ENCODE data around the gene AK9.
A peak's percentile ranks its signal among the peaks of the same experiment; 100 is the strongest.
"Not testable (repeated sequence)": the region's sequence is repeated elsewhere in the genome, so short reads cannot be mapped to it uniquely, and the experiment has no call there.

The AK9 gene

DNA sequence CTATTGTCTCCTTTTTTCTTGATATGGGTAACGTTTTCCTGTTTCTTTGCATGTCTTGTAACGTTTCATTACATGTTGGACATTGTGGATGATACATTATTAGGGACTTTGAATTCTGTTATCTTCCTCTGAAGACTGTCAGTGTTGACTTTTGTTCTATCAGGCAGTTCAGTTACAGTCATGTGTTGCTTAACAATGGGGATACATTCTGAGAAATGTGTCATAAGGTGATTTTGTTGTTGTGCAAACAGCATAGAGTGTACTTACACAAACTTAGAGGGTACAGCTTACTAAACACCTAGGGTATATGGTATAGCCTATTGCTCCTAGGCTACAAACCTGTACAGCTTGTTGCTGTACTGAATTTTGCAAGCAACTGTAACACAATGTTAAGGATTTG is 64.7 kb downstream of the AK9 start:
- no peak for DNase-seq (ENCODE audit: low read depth in 3 of 3)

DNA sequence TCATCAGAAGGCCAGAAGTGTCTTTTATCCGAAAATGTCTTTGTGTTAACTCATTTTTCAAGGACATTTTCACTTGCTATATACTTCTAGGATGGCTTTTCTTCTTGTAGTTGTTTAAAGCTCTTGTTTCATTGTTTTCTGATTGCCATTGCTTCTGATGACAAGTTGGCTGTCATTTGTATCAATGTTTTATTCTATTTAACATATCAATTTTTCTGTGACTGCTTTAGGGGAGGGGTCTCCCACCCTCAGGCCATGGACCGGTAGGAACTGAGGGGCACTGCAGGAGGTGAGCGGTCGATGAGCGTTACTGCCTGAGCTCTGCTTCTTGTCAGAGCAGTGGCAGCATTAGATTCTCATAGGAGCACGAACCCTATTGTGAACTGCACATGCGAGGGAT is 65.8 kb downstream of the AK9 start:
- DNase-seq (ENCODE audit: low read depth in 3 of 3): no peak

DNA sequence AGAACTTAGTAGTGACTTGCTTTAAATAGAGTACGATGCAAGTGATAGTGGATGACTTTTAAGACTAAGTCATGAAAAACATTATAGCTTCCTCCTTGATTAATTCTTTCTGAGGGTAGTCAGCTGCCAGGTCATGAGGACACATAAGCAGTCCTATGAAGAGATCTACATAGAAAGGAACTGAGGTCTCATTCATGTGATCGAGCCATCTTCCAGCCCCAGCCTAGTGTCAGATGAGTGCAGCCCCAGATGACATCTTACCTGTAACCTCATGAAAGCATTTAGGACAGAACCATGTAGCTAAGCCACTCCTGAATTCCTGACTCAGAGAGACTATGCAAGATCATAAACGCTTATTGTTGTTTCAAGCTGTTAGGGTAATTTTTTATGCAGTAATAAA is 67.7 kb downstream of the AK9 start:
- DNase-seq (ENCODE audit: low read depth in 3 of 3): no peak

DNA sequence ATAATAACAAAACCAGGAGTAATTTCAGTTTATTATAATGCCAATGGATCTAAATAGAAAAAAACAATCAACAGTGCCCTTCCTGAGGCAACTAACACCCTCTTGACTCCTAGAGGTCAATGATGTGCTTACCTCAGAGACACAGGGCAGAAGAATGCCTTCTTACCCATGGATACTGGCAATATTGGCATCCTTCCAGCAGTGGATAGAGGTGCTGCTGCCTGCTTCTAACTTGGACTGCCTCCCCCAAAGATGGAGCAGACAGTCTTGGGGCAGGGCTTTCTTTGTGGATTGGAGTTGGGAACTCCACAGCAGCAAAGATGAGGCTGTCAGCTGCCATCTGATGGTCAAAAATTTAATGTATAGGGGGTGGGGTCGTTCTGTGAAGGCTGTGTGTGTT is 78.7 kb downstream of the AK9 start:
- no peak for DNase-seq (ENCODE audit: low read depth in 3 of 3)

DNA sequence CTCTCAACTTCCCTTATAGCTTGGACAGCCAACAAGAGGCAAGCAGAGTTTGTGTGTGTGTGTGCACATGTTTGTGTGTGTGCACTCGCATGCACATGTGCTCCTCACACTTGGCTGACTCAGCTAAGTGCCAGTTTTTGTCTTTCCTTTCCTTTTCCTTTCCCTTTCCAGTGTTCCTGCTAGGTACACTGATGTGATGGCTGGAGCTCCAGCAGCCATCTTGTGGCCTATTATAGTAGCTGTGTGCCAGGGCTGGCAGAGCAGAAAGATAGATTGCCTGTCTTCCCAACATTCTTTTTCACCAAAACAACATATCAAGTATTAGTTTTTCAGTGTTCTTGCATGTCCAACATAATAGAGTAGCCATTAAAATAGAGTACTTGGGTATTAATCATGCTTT is 79.5 kb downstream of the AK9 start:
- DNase-seq (ENCODE audit: low read depth in 3 of 3): no peak

DNA sequence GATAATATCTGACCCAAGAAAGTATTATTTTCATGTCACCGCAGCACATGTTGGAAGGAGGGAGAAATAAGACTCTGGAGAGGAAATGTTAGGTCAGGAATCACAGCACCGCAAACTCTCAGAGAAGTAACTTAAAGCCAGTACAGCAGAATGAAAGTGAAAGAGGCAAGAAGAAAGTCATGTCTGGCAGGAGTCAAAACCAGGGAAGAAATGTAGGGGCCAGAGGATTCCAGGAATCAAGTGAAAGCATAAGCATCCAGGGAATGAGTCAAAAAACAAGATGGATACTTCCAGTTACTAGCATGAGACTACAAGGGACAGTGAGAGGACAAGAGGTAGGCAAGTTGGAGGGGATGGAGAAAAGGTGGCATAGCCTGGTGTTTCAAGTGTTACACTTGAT is 80.4 kb downstream of the AK9 start:
- no peak for DNase-seq (ENCODE audit: low read depth in 3 of 3)

DNA sequence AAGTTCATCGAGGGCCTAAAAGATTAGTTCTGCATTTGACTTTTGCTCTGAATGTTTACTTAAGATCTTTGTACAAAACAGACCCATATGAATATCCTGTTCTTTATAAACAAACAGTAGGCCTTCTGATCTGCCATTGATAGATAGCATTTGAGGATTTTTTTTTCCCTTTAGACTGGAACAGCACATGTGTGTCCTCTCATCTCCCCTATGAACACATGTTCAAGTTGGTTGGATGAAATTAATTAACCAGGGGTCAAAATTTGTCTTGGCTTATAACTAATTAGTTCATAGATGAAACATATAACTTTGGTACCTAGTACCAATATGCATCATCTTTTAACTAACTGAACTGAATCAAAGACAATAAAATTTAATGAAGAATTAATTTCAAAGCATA is 81.3 kb downstream of the AK9 start:
- DNase-seq (ENCODE audit: low read depth in 3 of 3): no peak

DNA sequence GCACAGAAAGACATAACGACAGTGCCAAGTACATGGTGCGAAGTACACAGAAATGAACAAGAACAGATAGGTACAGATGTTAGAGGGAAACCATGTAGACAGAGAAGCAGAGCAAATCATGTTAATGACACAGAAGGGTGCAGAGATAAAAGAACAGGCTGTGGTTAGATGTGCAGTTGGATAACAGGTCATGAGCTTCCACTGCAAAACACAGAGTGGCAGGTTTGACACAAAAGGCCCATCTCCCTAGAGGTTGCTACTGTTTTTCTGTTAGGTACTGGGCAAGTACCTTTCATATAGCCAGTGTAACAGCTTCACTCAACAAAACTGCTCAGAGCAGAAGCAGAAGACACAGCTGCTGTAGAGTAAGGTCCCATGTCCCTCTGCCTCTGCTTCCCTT is 84.6 kb downstream of the AK9 start:
- DNase-seq (ENCODE audit: low read depth in 3 of 3): no peak

DNA sequence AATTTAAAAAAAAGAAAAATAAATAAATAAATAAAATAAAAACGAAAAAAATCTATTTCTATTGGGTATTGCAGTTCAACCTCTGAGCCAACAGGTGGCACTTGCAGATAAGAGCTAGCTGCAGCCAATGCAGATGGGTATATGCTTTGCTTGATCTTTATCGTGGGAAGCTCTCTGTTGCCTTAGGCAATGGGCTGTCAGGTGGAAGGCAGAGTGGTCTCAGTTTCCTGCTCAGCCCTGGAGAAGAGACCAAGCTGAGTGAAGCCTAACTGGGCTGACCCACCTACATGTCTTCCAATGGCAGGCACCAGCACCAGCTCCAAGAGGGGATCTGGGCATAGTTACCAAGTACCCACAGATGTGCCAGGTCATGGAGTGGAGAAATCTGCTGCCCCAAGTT is 95.0 kb downstream of the AK9 start:
- peak in 1 of 3 experiments; percentile 2 for DNase-seq (ENCODE audit: low read depth in 3 of 3)

DNA sequence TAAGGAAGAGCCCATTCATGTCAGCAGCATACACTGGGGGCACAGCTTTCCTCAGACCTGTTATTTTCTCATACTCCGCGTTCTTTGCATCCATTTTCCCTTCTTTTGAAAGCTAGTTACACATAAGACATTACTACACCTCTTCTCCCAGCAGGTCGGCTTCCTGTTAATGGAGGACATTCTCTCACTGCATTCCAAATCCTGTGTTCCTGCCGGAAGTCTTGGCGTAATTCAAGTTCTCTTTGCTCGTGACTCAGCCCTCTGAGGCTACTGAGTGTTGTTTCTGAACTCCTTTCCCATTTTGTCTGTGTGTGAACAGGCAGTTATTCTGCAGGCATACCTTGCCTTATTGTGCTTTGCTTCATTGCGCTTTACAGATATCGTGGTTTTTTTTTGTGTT is 110.5 kb downstream of the AK9 start:
- no peak for DNase-seq (ENCODE audit: low read depth in 3 of 3)

DNA sequence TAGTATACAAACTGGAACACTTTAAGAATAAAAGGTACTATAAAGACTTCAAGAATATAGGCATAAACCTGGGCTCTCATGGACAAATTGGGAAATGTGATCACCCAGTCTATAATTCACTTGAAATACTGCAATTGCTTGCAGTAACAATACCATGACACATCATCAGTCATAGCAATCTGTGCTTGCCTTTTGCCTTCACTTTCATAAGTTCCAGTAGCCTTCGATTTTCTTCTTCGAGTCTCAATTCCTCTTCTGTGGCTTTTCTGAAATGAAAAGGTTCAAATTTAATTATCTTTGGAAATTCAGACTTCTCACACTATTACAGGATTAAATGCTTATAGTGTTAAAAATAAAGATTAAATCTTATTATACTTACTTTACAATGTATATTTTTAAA is 111.6 kb downstream of the AK9 start:
- DNase-seq (ENCODE audit: low read depth in 3 of 3): no peak

DNA sequence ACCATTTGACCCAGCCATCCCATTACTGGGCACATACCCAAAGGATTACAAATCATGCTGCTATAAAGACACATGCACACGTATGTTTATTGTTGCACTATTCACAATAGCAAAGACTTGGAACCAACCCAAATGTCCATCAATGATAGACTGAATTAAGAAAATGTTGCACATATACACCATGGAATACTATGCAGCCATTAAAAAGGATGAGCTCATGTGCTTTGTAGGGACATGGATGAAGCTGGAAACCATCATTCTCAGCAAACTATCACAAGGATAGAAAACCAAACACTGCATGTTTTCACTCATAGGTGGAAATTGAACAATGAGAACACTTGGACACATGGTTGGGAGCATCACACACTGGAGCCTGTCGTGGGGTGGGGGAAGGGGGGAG is 121.1 kb downstream of the AK9 start:
- not testable (repeated sequence) for DNase-seq (ENCODE audit: low read depth in 3 of 3)

DNA sequence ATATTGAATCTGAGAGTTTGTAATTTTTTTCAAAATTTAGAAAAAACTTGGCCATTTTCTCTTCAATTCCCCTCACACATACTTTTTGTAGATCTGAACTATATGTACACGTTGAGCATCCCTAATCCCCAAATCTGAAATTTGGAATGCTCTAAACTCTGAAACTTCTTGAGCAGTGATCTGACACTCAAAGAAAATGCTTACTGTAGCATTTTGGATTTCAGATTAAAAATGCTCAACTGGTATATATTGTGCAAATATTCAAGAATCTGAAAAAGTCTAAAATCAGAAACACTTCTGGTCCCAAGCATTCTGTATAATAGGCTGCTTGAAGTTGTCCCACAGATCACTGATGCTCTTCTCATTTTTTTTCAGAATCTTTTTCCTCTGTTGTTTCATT is 129.2 kb downstream of the AK9 start:
- DNase-seq (ENCODE audit: low read depth in 3 of 3): no peak

DNA sequence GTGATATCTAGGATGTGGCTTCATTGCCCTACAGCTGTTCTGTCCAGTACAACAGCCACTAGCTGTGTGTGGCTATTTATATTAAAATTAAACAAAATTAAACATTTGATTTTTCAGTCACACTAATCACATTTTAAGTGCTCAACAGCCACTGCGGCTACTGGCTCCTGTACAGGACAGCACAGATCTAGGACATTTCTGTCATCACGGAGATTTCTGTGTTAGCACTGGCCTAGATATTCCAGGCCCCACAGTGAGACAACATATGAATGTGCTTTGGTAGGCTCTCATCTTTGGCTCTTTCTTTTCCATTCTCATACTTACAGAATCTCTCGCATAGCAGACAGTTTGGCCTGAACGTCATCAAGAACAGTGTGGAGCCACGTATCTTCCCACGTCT is 159.6 kb downstream of the AK9 start:
- no peak for DNase-seq (ENCODE audit: low read depth in 3 of 3)

DNA sequence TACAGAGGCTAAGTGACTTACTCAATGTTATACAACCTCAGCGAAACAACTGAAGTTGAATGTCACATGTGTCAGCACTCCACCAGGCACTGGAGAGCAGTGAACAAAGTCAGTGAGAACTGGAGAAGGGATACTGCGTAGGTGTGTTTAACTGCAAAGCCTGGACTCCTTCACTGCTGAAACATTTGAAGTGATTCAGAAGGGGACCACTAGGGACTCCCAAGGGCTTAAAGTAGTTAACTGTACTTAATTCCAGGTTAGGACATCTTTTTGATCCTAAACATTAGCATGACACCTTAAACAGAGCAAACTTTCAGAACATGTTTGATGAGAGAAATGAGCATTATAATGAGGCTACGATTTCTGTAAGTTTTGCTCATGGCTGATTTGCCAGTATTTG is 163.0 kb downstream of the AK9 start:
- DNase-seq (ENCODE audit: low read depth in 3 of 3): no peak

DNA sequence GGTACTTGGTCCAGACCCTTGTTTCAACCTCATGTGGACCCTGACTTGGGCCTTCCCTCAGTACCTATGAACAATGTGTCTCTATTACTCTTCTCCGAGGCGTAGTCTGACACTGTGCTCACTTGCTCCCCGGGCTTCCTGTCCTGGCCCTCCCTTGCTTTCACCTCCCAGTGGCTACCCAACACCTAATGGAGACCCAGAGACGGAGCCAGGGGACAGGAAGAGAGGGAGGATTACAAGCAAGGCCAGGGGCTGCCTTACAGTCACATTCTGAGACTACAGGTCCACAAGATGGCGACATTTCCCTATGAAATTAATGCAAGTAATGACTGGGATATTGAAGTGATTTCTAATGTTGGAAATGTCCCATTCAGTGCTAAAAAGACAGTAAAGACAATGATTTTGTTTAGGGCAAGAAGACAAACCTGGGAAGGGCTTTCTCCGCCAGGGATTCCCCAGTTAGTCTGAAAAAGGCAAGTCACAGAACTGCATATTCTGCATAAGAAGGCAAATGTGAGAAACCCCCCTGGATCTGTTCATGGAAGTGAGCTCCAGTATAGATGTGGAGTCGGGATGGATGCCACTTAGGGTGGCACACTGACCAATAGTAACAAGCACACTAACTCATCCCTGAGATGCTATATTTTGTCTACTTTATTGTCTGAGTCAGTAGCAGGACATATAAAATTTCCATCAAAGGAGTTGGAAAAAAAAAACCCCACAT is 163.9 kb downstream of the AK9 start:
- DNase-seq (ENCODE audit: low read depth in 3 of 3): peak; percentile 14 to 34 (median 23)

DNA sequence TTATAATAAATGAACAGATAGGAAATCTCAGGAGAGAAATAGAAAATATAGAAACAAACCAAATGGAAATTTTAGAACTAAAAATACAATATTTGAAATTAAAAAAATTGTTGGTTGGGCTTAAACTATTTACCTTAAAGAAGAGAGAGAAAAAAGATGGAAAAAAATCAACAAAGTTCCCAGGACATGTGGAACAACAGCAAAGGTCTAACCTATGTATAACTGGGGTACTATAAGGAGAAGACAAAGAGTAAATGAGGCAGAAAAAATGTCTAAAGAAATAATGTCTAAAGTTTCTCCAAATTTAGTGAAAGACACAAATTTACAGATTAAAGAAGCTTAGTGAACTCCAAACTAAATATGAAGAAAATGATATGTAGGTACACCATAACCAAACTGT is 166.9 kb downstream of the AK9 start:
- no peak for DNase-seq (ENCODE audit: low read depth in 3 of 3)

DNA sequence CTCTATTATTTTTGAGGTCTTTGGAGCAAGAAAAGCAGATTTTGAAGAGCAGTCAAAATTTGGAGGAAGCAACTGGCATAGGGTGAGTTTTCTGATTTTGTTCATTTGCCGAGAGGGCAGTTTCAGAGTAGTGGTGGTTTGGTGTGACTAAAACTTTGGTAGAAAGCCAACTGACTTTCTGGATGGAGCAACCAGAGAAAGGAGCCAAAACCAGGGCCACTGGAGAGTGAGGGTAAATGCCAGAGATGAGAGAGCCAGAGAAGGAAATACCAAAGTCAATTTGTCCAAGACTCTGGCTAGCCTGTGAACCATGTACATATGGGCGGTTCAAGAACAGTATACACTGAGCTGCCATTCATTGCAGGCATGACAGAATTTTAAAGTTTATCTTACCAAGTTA is 167.5 kb downstream of the AK9 start:
- no peak for DNase-seq (ENCODE audit: low read depth in 3 of 3)

DNA sequence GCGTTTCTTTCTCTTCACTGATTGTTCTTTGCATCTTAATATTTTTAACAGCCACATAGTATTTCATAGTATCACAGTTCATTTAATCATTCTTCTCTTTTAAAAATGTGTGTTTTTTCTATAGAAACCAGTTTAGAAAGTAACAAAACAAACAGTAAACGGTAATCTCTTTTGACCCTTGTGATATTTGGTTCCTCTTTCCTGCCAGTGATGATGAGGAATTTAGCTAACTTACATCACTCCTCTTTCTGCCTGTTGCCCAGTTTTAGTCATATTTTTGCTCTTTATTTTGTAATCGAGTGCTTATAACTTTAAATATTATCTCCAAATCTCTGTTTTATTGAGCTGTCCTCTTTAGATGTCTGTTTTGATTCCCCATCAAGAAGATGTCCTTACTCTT is 169.9 kb downstream of the AK9 start:
- DNase-seq (ENCODE audit: low read depth in 3 of 3): no peak

DNA sequence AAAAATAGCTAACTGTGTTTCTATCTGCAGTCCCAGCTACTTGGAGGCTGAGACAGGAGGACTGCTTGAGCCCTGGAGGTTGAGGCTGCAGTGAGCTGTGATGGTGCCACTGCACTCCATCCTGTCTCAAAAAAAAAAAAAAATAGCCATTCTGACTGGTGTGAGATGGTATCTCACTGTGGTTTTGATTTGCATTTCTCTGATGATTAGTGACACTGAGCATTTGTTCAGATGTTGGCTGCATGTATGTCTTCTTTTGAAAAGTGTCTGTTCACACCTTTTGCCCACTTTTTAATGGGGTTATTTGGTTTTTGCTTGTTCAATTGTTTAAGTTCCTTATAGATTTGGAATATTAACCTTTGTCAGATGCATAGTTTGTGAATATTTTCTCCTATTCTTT is 171.4 kb downstream of the AK9 start:
- DNase-seq (ENCODE audit: low read depth in 3 of 3): not testable (repeated sequence)

DNA sequence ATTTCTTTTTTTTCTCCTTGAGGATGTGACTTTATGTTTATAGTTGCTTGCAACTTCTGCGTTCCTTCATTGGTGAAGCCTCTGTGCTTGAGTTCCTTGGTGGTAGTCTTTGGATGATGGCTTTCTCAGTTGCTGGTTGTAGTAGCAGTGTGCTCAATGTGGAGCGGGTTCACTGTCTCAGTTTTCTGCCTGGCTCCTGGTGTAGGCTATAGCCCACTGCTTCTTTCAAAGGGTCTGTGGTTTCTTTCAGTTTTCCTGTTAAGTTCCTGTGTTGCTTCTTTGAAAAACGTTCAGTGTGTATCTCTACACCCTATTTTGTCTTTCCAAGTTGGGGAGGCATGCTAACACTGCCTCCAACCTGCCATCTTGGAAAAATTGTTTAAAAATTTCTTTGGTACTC is 174.1 kb downstream of the AK9 start:
- DNase-seq (ENCODE audit: low read depth in 3 of 3): no peak

DNA sequence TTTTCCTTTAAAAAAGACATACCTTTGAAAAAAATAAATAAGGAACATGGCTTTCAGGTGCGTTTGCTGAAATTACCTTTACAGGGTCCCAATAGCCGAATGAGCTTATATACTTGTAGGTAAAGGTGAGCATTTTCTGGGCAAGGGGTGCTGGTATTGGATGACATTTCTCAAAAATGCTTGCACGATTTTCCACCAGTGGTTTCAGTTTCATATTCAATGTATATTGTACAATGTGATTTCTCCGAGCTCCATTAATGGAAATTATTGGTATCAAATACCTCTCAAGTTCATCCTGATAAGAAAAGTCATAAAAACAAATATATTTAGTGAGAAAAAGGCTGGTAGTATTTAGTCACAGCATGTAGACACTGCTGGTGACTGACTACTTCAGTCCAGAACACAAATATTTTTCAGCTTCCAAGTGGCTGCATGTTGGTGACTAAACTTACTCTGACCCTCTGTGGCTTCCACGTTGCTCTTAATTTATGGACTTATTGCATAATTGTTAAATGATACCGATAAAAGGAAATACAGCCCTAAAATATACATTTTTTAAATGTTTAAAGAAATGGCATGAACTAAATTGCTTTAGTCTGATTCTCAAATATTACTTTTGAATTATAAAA is 175.1 kb downstream of the AK9 start:
- DNase-seq (ENCODE audit: low read depth in 3 of 3): no peak

DNA sequence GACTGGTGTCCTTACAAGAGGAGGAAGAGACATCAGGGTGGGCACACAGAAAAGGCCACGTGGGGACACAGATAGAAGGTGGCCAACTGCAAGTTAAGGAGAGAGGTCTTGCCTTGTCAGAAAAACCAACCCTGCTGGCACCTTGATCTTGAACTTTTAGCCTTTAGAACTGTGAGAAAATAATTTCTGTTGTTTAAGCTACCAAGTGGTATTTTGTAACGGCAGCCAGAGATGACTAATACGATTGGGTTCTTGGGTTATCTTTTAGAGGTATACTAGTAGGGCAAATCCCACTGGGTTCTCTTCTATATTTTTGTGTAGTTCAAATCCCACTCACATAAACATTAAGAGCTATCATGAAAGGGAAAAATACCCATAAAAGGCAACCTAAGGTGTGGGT is 176.1 kb downstream of the AK9 start:
- no peak for DNase-seq (ENCODE audit: low read depth in 3 of 3)

DNA sequence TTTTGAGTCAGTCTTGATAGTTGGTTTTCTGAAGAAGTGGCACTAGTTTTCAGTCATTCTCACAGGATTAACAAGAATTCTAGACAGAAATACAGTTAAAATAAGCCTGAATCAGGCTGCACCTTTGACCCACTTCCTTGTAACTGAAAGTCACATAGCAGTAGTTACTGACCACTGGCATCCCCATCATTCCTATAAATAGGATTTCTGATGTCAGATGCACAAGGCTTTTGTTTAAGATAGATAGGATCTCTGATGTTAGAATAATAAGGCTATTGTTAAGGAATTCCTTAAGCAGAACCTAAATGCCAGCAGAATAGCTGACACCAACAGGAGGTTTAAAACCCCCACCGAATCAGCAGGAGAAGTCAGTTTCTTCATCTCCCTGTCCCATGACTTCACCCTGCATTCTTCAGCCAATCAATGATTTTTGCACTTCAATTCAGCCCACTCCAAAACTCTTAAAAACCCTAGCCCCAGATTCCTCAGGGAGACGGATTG is 177.4 kb downstream of the AK9 start:
- DNase-seq (ENCODE audit: low read depth in 3 of 3): no peak

Measured in stimulated activated CD4-positive, alpha-beta T cell treated with anti-CD3 and anti-CD28 coated beads, TNF-alpha, amount 100 ng/mL, for 24 hours (primary cell).